Nephron progenitor cell (in vitro differentiated cells): ENCODE measurements around the gene FAM174A.

ENCODE experiments used
- DNase-seq: peaks from one replicate; pipeline ENCODE4 v3.0.0; 2021
- H3K27ac Mint-ChIP-seq: 2 replicates; pipeline ENCODE4 v1.8.0; 2021; ENCODE audit warnings: mild to moderate bottlenecking, moderate library complexity, mixed read lengths
- H3K27me3 Mint-ChIP-seq: 2 replicates; pipeline ENCODE4 v1.8.0; 2021; ENCODE audit warnings: mild to moderate bottlenecking, low read depth, mixed read lengths; ENCODE audit not compliant: poor library complexity
- H3K36me3 Mint-ChIP-seq: 2 replicates; pipeline ENCODE4 v1.8.0; 2021; ENCODE audit warnings: low read depth, mixed read lengths
- H3K4me1 Mint-ChIP-seq: 2 replicates; pipeline ENCODE4 v1.8.0; 2021; ENCODE audit warnings: mixed read lengths
- H3K4me3 Mint-ChIP-seq: 2 replicates; pipeline ENCODE4 v1.8.0; 2021; ENCODE audit warnings: mild to moderate bottlenecking, moderate library complexity, mixed read lengths
- H3K9me3 Mint-ChIP-seq: 2 replicates; pipeline ENCODE4 v1.8.0; 2021; ENCODE audit warnings: mild to moderate bottlenecking, moderate library complexity, mixed read lengths
- CTCF ChIP-seq: fragments of 200-600 bp; sonication (generic); IDR thresholded peaks from 2 replicates; pipeline ENCODE4 v1.5.0; 2021; ENCODE audit warnings: antibody characterized with exemption

The FAM174A gene

GRCh38 chr5:100615362-100615761 lies 80.2 kb downstream of the FAM174A start:
- Mint-ChIP-seq H3K9me3 (peaks cover 3% of the 10 kb centered on the region), H3K27ac (no peak overlapping the region), H3K4me1 (no peaks in the 10 kb centered on the region), H3K27me3 (no peaks in the 10 kb centered on the region), H3K36me3 (no peaks in the 10 kb centered on the region), H3K4me3 (no peak overlapping the region)
- no peak for TF ChIP-seq CTCF
- no peak for DNase-seq

- Mint-ChIP-seq H3K4me1 (no peaks in the 10 kb centered on the region), H3K27ac (no peak overlapping the region), H3K27me3 (no peaks in the 10 kb centered on the region), H3K9me3 (no peaks in the 10 kb centered on the region), H3K4me3 (no peak overlapping the region), H3K36me3 (no peaks in the 10 kb centered on the region)
- TF ChIP-seq CTCF, result no peak
- no peak for DNase-seq
Measured at GRCh38 chr5:100616291-100616690, 81.1 kb downstream of the FAM174A start.

GRCh38 chr5:100616981-100617380 lies 81.8 kb downstream of the FAM174A start:
- no peak overlapping the region for H3K4me3 Mint-ChIP-seq
- H3K36me3 Mint-ChIP-seq, result no peaks in the 10 kb centered on the region
- no peak for DNase-seq
- H3K4me1 Mint-ChIP-seq, result no peaks in the 10 kb centered on the region
- H3K27me3 Mint-ChIP-seq, result no peaks in the 10 kb centered on the region
- H3K27ac Mint-ChIP-seq, result no peak overlapping the region
- TF ChIP-seq CTCF, result no peak
- no peaks in the 10 kb centered on the region for H3K9me3 Mint-ChIP-seq

GRCh38 chr5:100623719-100624118 lies 88.5 kb downstream of the FAM174A start:
- no peak for DNase-seq
- TF ChIP-seq CTCF, result no peak
- H3K9me3 Mint-ChIP-seq, result no peaks in the 10 kb centered on the region
- no peaks in the 10 kb centered on the region for H3K36me3 Mint-ChIP-seq
- no peak overlapping the region for H3K4me3 Mint-ChIP-seq
- no peaks in the 10 kb centered on the region for H3K4me1 Mint-ChIP-seq
- peaks cover 3% of the 10 kb centered on the region for H3K27me3 Mint-ChIP-seq
- no peak overlapping the region for H3K27ac Mint-ChIP-seq

- peaks cover 6% of the 10 kb centered on the region for H3K27me3 Mint-ChIP-seq
- no peaks in the 10 kb centered on the region for H3K36me3 Mint-ChIP-seq
- H3K4me3 Mint-ChIP-seq, result no peak overlapping the region
Measured at GRCh38 chr5:100634937-100635534, 99.9 kb downstream of the FAM174A start.

More at GRCh38 chr5:100634937-100635534, 99.9 kb downstream of the FAM174A start:
- DNase-seq, result no peak
- TF ChIP-seq CTCF, result no peak
- no peaks in the 10 kb centered on the region for H3K4me1 Mint-ChIP-seq
- no peaks in the 10 kb centered on the region for H3K9me3 Mint-ChIP-seq
- H3K27ac Mint-ChIP-seq, result no peak overlapping the region
